Stomach (tissue), 9 donors: ENCODE results near the gene TXNDC2. TPM values are rescaled to one million over a fixed set of nuclear protein-coding genes. Genes with fewer than 3 reads are reported as not detected.
A peak's percentile ranks its signal among the peaks of the same experiment; 100 is the strongest.

ENCODE experiments used
- DNase-seq, 2 donors: peaks; one replicate each; pipeline versions ENCODE4 v3.0.0 to v3.0.0-alpha.2; 2013 to 2019
- H3K27ac ChIP-seq, 5 donors: fragments of 200-600 bp in 4 of 5; sonication (generic) in 4 of 5; one replicate each; pipeline ENCODE4 v1.5.1; 2013 to 2019; ENCODE audit warnings: mild to moderate bottlenecking in 1 of 5, moderate library complexity in 1 of 5
- H3K27me3 ChIP-seq, 3 donors: fragments of 200-600 bp; sonication (generic); one replicate each; pipeline ENCODE4 v1.5.1; 2017 to 2019; ENCODE audit warnings: mixed run types in 1 of 3
- H3K36me3 ChIP-seq, 4 donors: fragments of 200-600 bp; sonication (generic); 1 replicate in 3 of 4; 2 replicates in 1 of 4; pipeline ENCODE4 v1.5.1; 2016 to 2019
- H3K4me1 ChIP-seq, 4 donors: fragments of 200-600 bp; sonication (generic); one replicate each; pipeline ENCODE4 v1.5.1; 2016 to 2019
- H3K4me3 ChIP-seq, 4 donors: fragments of 200-600 bp; sonication (generic) in 3 of 4; one replicate each; pipeline ENCODE4 v1.5.1; 2016 to 2019; ENCODE audit warnings: mild to moderate bottlenecking in 1 of 4
- H3K9me3 ChIP-seq, 4 donors: fragments of 200-600 bp; sonication (generic); one replicate each; pipeline ENCODE4 v1.5.1; 2016 to 2019
- CTCF ChIP-seq, 7 experiments: fragments of 450-650 bp in 4 of 7; fragments of 200-600 bp in 3 of 7; sonication (generic) in 3 of 7; IDR thresholded peaks; one replicate each; pipeline ENCODE4 v1.5.1; 2016 to 2019; ENCODE audit warnings: antibody characterized with exemption in 7 of 7, control low read depth in 2 of 7, mild to moderate bottlenecking in 1 of 7
- EP300 ChIP-seq: sonication (generic); formaldehyde crosslinking; IDR thresholded peaks from one replicate; pipeline ENCODE4 v1.6.1; 2017; ENCODE audit warnings: antibody characterized with exemption
- POLR2A ChIP-seq, 4 donors: fragments of 450-650 bp; IDR thresholded peaks; one replicate each; pipeline ENCODE4 v1.6.1; 2016; ENCODE audit warnings: antibody characterized with exemption in 4 of 4, control low read depth in 2 of 4, mild to moderate bottlenecking in 1 of 4, moderate library complexity in 1 of 4
- POLR2AphosphoS5 ChIP-seq, 3 donors: sonication (generic); formaldehyde crosslinking; IDR thresholded peaks; one replicate each; pipeline ENCODE4 v1.6.1; 2016; ENCODE audit warnings: antibody characterized with exemption in 3 of 3
- WGBS, 5 donors: extraction: QIAGEN DNeasy Blood & Tissue Kit in 3 of 5; methylation state at CpG; one replicate each; pipeline versions ENCODE4 v1.1.5 to v1.1.7; 2013 to 2018; 5-methylcytosine and 5-hydroxymethylcytosine counted together
- intact Hi-C: fragments of 100-400 bp; cut with DNase I; formaldehyde crosslinking; loops from one replicate; pipeline ENCODE4 v1.15.1; 2023; ENCODE audit warnings: low total_unique reads
- polyA plus RNA-seq, 3 donors: library from polyadenylated mRNA; stranded (reverse); fragments of 200-250 nt; gene quantifications; one replicate each; pipeline ENCODE4 v1.2.3, GENCODE V29; 2013
- total RNA-seq, 5 donors: library from RNA; depleted of rRNA; stranded (reverse); fragments of >200 nt; gene quantifications; one replicate each; pipeline versions ENCODE4 v1.1.0 to v1.2.3, GENCODE V29; 2014 to 2016
- donor health status: healthy with polysubstance abuse.
- donor health status: Bipolar disorder and iron deficiency.
- donor health status: healthy.

The TXNDC2 gene
- total and polyA plus RNA-seq, 8 donors: 0.18 TPM; not detected in 7

- Histone ChIP-seq H3K9me3 (no peaks in the 10 kb centered on the region), H3K4me1 (peaks cover 23 to 83% (median 42%) of the 10 kb centered on the region in 4 donors), H3K27me3 (no peaks in the 10 kb centered on the region), H3K36me3 (no peaks in the 10 kb centered on the region), H3K4me3 (no peak overlapping the region), H3K27ac (peak overlapping the region in 2 of 5 donors; percentile 72 to 80)
- no peak for DNase-seq
- TF ChIP-seq POLR2A (IDR thresholded peaks at IDR 0.05) (no peak), EP300 (no peak), POLR2AphosphoS5 (IDR thresholded peaks at IDR 0.05) (no peak), CTCF (IDR thresholded peaks at IDR 0.05) (no peak)
- WGBS, 5 donors: 80 to 87% (median 85%) methylated on average over 2 of the region's 2 CpGs
- intact Hi-C loops: no loop called here
Measured at GRCh38 chr18:9851511-9851910, 34.3 kb upstream of the TXNDC2 start.

- intact Hi-C loops: no loop called here
- WGBS, 5 donors: 74 to 84% (median 76%) methylated on average over 5 of the region's 5 CpGs
- H3K9me3 ChIP-seq: no peaks in the 10 kb centered on the region
- H3K4me3 ChIP-seq: no peak overlapping the region
- H3K36me3 ChIP-seq: no peaks in the 10 kb centered on the region
- H3K27ac ChIP-seq: no peak overlapping the region
- DNase-seq: no peak
- no peaks in the 10 kb centered on the region for H3K27me3 ChIP-seq
- TF ChIP-seq POLR2A (IDR thresholded peaks at IDR 0.05) (no peak), POLR2AphosphoS5 (IDR thresholded peaks at IDR 0.05) (no peak), CTCF (IDR thresholded peaks at IDR 0.05) (no peak), EP300 (no peak)
- H3K4me1 ChIP-seq: peaks cover 29 to 81% (median 46%) of the 10 kb centered on the region in 4 donors
Measured at GRCh38 chr18:9852266-9853081, 33.3 kb upstream of the TXNDC2 start.

GRCh38 chr18:9854801-9855676 is 30.7 kb upstream of the TXNDC2 start:
- no peaks in the 10 kb centered on the region for H3K27me3 ChIP-seq
- H3K9me3 ChIP-seq: no peaks in the 10 kb centered on the region
- H3K4me3 ChIP-seq: no peak overlapping the region
- H3K27ac ChIP-seq: peak overlapping the region; percentile 78 to 91 (median 86)
- peaks cover 27 to 58% (median 34%) of the 10 kb centered on the region in 4 donors for H3K4me1 ChIP-seq
- peaks cover 0 to 5% (median 2%) of the 10 kb centered on the region in 4 donors for H3K36me3 ChIP-seq
- WGBS, 5 donors: 35 to 57% (median 36%) methylated on average over 12 of the region's 12 CpGs
- DNase-seq: peak in 1 of 2 donors; percentile 61
- TF ChIP-seq CTCF (IDR thresholded peaks at IDR 0.05) (no peak), POLR2AphosphoS5 (IDR thresholded peaks at IDR 0.05) (peak; percentile 40 to 76 (median 69))
- intact Hi-C loops: no loop called here

- WGBS, 5 donors: 40 to 68% (median 59%) methylated on average over 9 of the region's 9 CpGs
- peaks cover 21 to 51% (median 33%) of the 10 kb centered on the region in 4 donors for H3K4me1 ChIP-seq
- intact Hi-C loops: no loop called here
- TF ChIP-seq EP300 (no peak), CTCF (IDR thresholded peaks at IDR 0.05) (no peak), POLR2AphosphoS5 (IDR thresholded peaks at IDR 0.05) (no peak)
- no peaks in the 10 kb centered on the region for H3K9me3 ChIP-seq
- H3K36me3 ChIP-seq: peaks cover 0 to 8% (median 2%) of the 10 kb centered on the region in 4 donors
- H3K27ac ChIP-seq: peak overlapping the region; percentile 53 to 87 (median 80)
- H3K27me3 ChIP-seq: no peaks in the 10 kb centered on the region
- peak in 1 of 2 donors; percentile 46 for DNase-seq
- no peak overlapping the region for H3K4me3 ChIP-seq
Measured at GRCh38 chr18:9855681-9856080, 30.1 kb upstream of the TXNDC2 start.
